22Rv1 (cell line): ENCODE measurements around the gene PCSK5.

Source experiments
- H3K27ac ChIP-seq: fragments of 450-650 bp; 2 replicates; pipeline ENCODE4 v1.5.1; 2017
- CTCF ChIP-seq: fragments of 450-650 bp; IDR thresholded peaks from 2 replicates; pipeline ENCODE4 v1.5.1; 2017; ENCODE audit warnings: mild to moderate bottlenecking
- ZFX ChIP-seq: fragments of 450-650 bp; IDR thresholded peaks from 2 replicates; pipeline ENCODE4 v1.6.1; 2017; ENCODE audit warnings: antibody characterized with exemption, borderline replicate concordance

PCSK5 gene

GRCh38 chr9:76289703-76290102 is 399.2 kb downstream of the PCSK5 start:
- H3K27ac ChIP-seq: no peak overlapping the region
- TF ChIP-seq CTCF (no peak), ZFX (no peak)

GRCh38 chr9:76290555-76290954 is 400.1 kb downstream of the PCSK5 start:
- no peak for TF ChIP-seq ZFX
- no peak for TF ChIP-seq CTCF
- H3K27ac ChIP-seq: no peak overlapping the region

- TF ChIP-seq ZFX (no peak), CTCF (no peak)
These were observed 401.8 kb downstream of the PCSK5 start for GRCh38 chr9:76292246-76292645.

DNA sequence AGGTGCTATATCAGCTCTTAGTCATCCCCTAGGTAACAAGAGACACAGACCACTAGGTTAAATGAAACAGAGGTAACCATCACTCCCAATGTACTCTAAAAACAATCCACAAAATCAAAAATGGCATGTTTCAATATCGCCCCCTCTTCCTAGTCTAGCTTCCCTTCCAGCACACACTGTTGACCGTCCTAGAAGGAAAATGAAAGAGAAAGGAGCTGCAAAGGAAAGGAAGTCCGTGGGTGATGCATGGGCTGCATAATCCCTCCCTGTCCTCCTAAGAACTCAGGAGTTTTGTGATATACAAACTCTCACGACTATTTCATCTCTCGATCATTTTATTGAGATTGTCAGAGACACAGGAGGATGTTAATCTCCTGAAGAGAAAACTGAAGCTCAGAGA is 402.2 kb downstream of the PCSK5 start:
- TF ChIP-seq ZFX (no peak), CTCF (no peak)
- H3K27ac ChIP-seq: no peak overlapping the region

More at GRCh38 chr9:76292246-76292645, 401.8 kb downstream of the PCSK5 start:
- H3K27ac ChIP-seq: no peak overlapping the region

GRCh38 chr9:76294301-76294700 is 403.8 kb downstream of the PCSK5 start:
- no peak overlapping the region for H3K27ac ChIP-seq
- no peak for TF ChIP-seq CTCF
- TF ChIP-seq ZFX: no peak

GRCh38 chr9:76296561-76297310 is 406.3 kb downstream of the PCSK5 start:
- H3K27ac ChIP-seq: no peak overlapping the region
- TF ChIP-seq CTCF (no peak), ZFX (no peak)

- no peak for TF ChIP-seq CTCF
- TF ChIP-seq ZFX: no peak
- H3K27ac ChIP-seq: no peak overlapping the region
These were observed 407.3 kb downstream of the PCSK5 start for GRCh38 chr9:76297721-76298239.
